GM10248 (cell line): ENCODE data around the gene KRTAP10-2.
"Not testable (repeated sequence)": the region's sequence is repeated elsewhere in the genome, so short reads cannot be mapped to it uniquely, and the experiment has no call there.

Experiments used
- CTCF ChIA-PET: fragments of 300-600 bp; sonication (Branson Sonifier 250); formaldehyde crosslinking; extraction: SDS; loops from one replicate; lab custom pipeline; 2021; ENCODE audit warnings: antibody characterized with exemption; lab: Yijun Ruan, JAX
- POLR2A ChIA-PET: fragments of 350-650 bp; sonication (Branson Sonifier 250); formaldehyde crosslinking; extraction: SDS; loops from one replicate; lab custom pipeline; 2020; ENCODE audit warnings: antibody characterized with exemption; lab: Yijun Ruan, JAX
- DNase-seq: peaks from one replicate; pipeline ENCODE4 v3.0.0; 2012; ENCODE audit errors: extremely low spot score
- TF ChIP-seq, protein P1 (sequence below): IDR thresholded peaks from 2 replicates; pipeline ENCODE4 v1.5.1; 2012; ENCODE audit warnings: mild to moderate bottlenecking, low read depth; ENCODE audit errors: extremely low read depth, missing control alignments, control extremely low read depth

KRTAP10-2 gene

DNA sequence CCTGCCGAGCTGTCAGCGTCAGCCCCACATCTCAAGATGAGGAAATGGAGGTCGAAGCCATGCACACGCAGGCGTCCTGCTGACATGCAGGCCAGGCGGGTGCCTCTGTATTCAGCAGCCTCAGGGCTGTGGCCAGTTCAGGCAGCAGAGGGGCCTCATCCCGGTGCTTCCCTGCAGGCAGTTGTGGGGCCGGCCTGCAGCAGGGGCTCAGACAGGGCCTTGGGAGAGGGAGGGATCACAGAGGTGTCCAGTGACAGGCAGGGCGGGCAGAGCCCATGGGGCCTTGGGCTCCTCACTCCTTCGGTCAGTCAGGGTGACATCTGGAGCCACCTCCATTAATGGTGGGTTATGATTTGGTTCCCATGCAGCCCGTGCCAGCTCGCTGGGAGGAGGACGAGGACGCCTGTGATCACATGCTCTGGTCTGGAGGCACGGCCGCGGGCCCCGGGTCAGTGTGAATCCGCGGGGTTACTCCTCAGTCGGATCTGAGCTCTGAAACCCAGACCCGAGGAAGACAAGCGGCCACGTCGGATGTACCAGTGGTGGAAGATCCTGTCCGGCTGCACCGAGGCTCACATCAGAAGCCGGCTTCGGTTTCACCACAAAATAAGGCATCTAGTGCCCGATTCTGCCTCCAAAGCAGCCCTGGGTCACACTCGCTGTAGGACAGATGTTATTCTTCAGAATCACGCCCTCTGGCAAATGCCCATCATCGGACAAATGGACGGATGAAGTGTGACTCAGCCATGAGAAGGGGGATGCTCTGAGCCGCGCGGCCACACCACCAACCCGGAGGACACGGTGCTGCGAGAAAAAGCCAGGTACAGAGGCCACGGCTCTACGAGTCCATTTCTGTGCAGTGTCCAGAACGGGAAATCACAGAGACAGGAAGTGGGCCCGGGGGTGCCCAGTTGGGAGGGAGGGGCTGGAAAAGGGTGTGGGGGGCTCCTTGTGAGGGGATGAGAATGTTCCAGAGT lies 44.7 kb downstream of the KRTAP10-2 start:
- DNase-seq = no peak
- ChIA-PET POLR2A (no interaction called here), CTCF (no interaction called here)
- TF ChIP-seq, protein P1, sequence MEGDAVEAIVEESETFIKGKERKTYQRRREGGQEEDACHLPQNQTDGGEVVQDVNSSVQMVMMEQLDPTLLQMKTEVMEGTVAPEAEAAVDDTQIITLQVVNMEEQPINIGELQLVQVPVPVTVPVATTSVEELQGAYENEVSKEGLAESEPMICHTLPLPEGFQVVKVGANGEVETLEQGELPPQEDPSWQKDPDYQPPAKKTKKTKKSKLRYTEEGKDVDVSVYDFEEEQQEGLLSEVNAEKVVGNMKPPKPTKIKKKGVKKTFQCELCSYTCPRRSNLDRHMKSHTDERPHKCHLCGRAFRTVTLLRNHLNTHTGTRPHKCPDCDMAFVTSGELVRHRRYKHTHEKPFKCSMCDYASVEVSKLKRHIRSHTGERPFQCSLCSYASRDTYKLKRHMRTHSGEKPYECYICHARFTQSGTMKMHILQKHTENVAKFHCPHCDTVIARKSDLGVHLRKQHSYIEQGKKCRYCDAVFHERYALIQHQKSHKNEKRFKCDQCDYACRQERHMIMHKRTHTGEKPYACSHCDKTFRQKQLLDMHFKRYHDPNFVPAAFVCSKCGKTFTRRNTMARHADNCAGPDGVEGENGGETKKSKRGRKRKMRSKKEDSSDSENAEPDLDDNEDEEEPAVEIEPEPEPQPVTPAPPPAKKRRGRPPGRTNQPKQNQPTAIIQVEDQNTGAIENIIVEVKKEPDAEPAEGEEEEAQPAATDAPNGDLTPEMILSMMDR = no peak

DNA sequence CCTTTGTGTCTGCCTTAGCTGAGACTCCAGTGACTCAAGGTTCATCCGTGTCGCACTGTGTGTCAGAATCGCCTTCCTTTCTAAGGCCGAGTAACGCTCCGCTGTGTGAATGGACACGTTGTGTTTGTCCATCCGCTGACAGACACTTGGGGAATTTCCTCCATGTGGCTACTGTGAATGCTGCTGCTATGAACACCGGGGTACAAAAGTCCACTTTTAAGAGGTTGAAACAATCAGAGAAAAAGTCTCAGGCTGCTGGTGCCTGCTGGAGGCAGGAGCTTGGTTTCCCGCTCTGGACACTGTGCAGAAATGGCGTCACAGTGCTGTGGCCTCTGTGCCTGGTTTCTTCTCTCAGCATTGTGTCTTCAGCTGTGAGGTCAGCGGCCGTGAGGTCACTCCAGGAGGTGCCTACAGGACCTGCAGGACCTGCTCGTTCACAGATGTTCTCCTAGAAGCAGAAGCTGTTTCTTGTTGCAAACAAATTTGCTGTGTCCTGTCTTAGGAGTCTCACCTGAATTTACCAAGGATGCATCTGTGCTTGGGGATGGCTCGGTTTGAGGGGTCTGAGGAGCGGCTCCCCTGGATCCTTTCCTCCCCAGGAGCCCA lies 45.5 kb downstream of the KRTAP10-2 start:
- CTCF ChIA-PET = interaction anchor here (0.7 kb wide), 1 partner anchor 288 kb away, joined by 4 read pairs; no protein-coding TSS in a partner anchor

DNA sequence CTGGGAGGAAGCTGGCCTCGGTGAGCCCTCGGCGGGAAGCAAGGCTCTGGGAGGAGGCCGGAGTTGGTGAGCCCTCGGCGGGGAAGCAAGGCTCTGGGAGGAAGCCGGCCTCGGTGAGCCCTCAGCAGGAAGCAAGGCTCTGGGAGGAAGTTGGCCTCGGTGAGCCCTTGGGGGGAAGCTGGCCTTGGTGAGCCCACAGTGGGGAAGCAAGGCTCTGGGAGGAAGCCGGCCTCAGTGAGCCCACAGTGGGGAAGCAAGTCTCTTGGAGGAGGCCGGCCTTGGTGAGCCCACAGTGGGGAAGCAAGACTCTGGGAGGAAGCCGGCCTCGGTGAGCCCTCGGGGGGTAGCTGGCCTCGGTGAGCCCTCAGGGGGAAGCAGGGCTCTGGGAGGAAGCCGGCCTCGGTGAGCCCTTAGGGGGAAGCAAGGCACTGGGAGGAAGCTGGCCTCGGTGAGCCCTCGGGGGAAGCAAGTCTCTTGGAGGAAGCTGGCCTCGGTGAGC lies 47.4 kb downstream of the KRTAP10-2 start:
- ChIA-PET POLR2A (interaction anchor here (0.7 kb wide), 1 partner anchor 290 kb away, joined by 4 read pairs; no protein-coding TSS in a partner anchor), CTCF (no interaction called here)
- TF ChIP-seq, protein P1 = no peak
- no peak for DNase-seq

More for the DNA sequence above, 45.5 kb downstream of the KRTAP10-2 start:
- DNase-seq = no peak
- TF ChIP-seq, protein P1 = no peak
- POLR2A ChIA-PET = no interaction called here

DNA sequence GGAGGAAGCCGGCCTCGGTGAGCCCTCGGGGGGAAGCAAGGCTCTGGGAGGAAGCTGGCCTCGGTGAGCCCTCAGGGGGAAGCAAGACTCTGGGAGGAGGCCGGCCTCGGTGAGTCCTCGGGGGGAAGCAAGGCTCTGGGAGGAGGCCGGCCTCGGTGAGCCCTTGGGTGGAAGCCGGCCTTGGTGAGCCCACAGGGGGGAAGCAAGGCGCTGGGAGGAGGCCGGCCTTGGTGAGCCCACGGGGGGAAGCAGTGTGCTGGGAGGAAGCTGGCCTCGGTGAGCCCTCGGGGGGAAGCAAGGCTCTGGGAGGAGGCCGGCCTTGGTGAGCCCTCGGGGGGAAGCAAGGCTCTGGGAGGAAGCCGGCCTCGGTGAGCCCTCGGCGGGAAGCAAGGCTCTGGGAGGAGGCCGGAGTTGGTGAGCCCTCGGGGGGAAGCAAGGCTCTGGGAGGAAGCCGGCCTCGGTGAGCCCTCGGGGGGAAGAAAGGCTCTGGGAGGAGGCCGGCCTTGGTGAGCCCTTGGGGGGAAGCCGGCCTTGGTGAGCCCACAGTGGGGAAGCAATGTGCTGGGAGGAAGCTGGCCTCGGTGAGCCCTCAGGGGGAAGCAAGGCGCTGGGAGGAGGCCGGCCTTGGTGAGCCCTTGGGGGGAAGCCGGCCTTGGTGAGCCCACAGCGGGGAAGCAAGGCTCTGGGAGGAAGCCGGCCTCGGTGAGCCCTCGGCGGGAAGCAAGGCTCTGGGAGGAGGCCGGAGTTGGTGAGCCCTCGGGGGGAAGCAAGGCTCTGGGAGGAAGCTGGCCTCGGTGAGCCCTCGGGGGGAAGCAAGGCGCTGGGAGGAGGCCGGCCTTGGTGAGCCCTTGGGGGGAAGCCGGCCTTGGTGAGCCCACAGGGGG lies 48.1 kb downstream of the KRTAP10-2 start:
- CTCF ChIA-PET, DNase-seq: not testable (repeated sequence)
- POLR2A ChIA-PET = interaction anchor here (0.7 kb wide), 1 partner anchor 290 kb away, joined by 4 read pairs; no protein-coding TSS in a partner anchor

DNA sequence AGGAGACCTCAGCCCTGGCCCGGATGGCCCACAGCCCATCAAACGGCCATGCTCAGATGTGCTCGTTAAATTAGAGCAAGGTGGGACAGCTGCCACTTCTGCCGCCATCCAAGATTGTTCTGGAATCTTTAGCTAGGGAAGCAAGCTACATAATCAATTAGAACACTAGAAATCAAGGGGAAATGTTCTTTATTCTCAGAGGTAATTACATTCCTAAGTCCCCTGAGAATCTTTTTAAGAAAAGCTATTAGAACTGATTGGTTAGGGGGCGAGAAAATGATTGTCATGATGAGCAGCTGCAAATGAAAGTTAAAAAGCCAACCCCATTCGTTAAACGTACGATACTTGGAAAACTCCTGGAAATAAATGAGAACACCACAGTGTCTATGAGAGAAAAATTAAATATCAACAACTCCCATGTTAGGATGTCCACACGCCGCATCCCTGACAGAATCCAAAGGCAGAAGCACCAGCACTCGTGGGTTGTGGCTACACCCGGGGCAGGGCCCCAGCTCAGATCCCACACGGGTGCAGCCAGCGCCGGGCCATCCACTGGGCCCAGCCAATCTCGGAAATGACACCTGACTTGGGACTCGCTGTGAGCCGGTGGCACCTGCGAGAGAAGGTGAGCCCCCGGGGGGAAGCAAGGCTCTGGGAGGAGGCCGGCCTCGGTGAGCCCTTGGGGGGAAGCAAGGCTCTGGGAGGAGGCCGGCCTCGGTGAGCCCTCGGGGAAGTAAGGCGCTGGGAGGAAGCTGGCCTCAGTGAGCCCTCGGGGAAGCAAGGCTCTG lies 48.9 kb downstream of the KRTAP10-2 start:
- ChIA-PET CTCF (interaction anchor here (1.1 to 1.9 kb wide), 5 partner anchors 8 to 382 kb away, joined by 3 to 10 read pairs (median 4); no protein-coding TSS in a partner anchor), POLR2A (no interaction called here)
- no peak for DNase-seq
- TF ChIP-seq, protein P1 = no peak
